OCI-LY1 (cell line): ENCODE results near the gene FOXJ2.

Source experiments
- H2AFZ ChIP-seq: fragments of 200-600 bp; sonication (generic), shearing (Covaris generic); 2 replicates; pipeline ENCODE4 v1.6.0; 2014; ENCODE audit warnings: antibody characterized with exemption, mild to moderate bottlenecking, low read length
- H3F3A ChIP-seq: fragments of 200-600 bp; sonication (generic), shearing (Covaris generic); 2 replicates; pipeline ENCODE4 v1.6.0; 2014; ENCODE audit warnings: mild to moderate bottlenecking, antibody characterized with exemption, low read length, moderate library complexity; ENCODE audit not compliant: insufficient read depth
- H3K27ac ChIP-seq: fragments of 200-600 bp; sonication (generic); 2 replicates; pipeline ENCODE4 v1.5.1; 2014; ENCODE audit warnings: low read length, mixed run types, mild to moderate bottlenecking, low read depth; ENCODE audit not compliant: poor library complexity, severe bottlenecking
- H3K27me3 ChIP-seq: fragments of 200-600 bp; sonication (generic); 2 replicates; pipeline ENCODE4 v1.6.0; 2014; ENCODE audit warnings: antibody characterized with exemption, mild to moderate bottlenecking, low read length, moderate library complexity; ENCODE audit not compliant: insufficient read depth
- H3K36me3 ChIP-seq: fragments of 200-600 bp; sonication (generic); 2 replicates; pipeline ENCODE4 v1.6.1; 2014; ENCODE audit warnings: mild to moderate bottlenecking, antibody characterized with exemption, low read length, moderate library complexity, mixed read lengths; ENCODE audit not compliant: insufficient read depth
- H3K4me1 ChIP-seq: fragments of 200-600 bp; sonication (generic); 2 replicates; pipeline ENCODE4 v1.5.1; 2014; ENCODE audit warnings: mild to moderate bottlenecking, low read length, moderate library complexity; ENCODE audit not compliant: insufficient read depth, severe bottlenecking
- H3K4me2 ChIP-seq: fragments of 200-600 bp; sonication (generic), shearing (Covaris generic); 2 replicates; pipeline ENCODE4 v1.6.1; 2014; ENCODE audit warnings: low read length
- H3K4me3 ChIP-seq: fragments of 200-600 bp; sonication (generic); 2 replicates; pipeline ENCODE4 v1.5.1; 2014; ENCODE audit warnings: low read length, low read depth, mild to moderate bottlenecking, mixed read lengths; ENCODE audit not compliant: poor library complexity, severe bottlenecking
- H3K79me2 ChIP-seq: fragments of 200-600 bp; shearing (Covaris generic); 2 replicates; pipeline ENCODE4 v1.6.1; 2016; ENCODE audit warnings: mixed run types, low read length, mixed read lengths; ENCODE audit not compliant: insufficient read depth
- H3K9ac ChIP-seq: fragments of 200-600 bp; sonication (generic), shearing (Covaris generic); 2 replicates; pipeline ENCODE4 v1.6.1; 2014; ENCODE audit warnings: mild to moderate bottlenecking, low read length, mixed read lengths
- H3K9me2 ChIP-seq: fragments of 200-600 bp; sonication (generic), shearing (Covaris generic); 2 replicates; pipeline ENCODE4 v1.6.1; 2014; ENCODE audit warnings: low read depth, mild to moderate bottlenecking, low read length, mixed read lengths
- H3K9me3 ChIP-seq: fragments of 200-600 bp; shearing (Covaris generic); 2 replicates; pipeline ENCODE4 v1.6.1; 2014; ENCODE audit warnings: low read length, mixed read lengths
- H4K20me1 ChIP-seq: fragments of 200-600 bp; sonication (generic), shearing (Covaris generic); 2 replicates; pipeline ENCODE4 v1.6.0; 2016; ENCODE audit warnings: mild to moderate bottlenecking, low read length; ENCODE audit not compliant: insufficient read depth
- EZH2 ChIP-seq: fragments of 200-600 bp; sonication (generic), shearing (Covaris generic); IDR thresholded peaks from 2 replicates; pipeline ENCODE4 v1.8.0; 2017; ENCODE audit warnings: borderline replicate concordance, mixed run types, mild to moderate bottlenecking, antibody characterized with exemption, low read length, moderate library complexity, mixed read lengths
- TF ChIP-seq, protein P1 (sequence below): fragments of 200-600 bp; sonication (generic), shearing (Covaris generic); IDR thresholded peaks from 2 replicates; pipeline ENCODE4 v1.5.1; 2017; ENCODE audit warnings: mild to moderate bottlenecking, antibody characterized with exemption, low read length, moderate library complexity, mixed read lengths

The FOXJ2 gene

DNA sequence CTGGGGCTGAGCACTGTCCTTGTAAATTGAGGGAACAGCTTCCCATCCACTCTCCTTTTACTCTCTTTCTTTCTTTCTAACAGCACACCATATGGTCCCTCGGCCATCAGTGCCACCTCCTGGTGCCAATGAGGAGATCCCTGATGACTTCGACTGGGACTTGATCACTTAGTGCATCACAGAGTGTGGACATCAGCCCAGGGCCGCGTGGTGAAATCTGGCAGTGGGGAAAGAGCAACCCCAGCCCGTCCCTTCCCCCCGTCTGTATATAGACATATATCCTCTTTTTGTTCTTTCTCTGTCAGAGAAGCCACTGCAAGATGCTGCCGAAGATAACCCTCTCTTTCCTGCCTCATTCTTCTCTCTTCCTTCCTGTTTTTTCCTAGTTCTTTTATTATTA is 20.2 kb downstream of the FOXJ2 start:
- no peak overlapping the region for H3K4me2 ChIP-seq
- H3K79me2 ChIP-seq, result no peaks in the 10 kb centered on the region
- no peaks in the 10 kb centered on the region; the same call in 1 of the 2 replicates for H4K20me1 ChIP-seq
- H3F3A ChIP-seq, result no peaks in the 10 kb centered on the region
- no peaks in the 10 kb centered on the region for H3K9me3 ChIP-seq
- no peak overlapping the region for H3K9ac ChIP-seq
- 0 out of 2 replicates have a peak, but pooled peaks cover 6% of the 10 kb centered on the region for H3K36me3 ChIP-seq
- H3K4me1 ChIP-seq, result no peaks in the 10 kb centered on the region
- no peak overlapping the region for H2AFZ ChIP-seq
- no peaks in the 10 kb centered on the region for H3K9me2 ChIP-seq
- TF ChIP-seq, protein P1, sequence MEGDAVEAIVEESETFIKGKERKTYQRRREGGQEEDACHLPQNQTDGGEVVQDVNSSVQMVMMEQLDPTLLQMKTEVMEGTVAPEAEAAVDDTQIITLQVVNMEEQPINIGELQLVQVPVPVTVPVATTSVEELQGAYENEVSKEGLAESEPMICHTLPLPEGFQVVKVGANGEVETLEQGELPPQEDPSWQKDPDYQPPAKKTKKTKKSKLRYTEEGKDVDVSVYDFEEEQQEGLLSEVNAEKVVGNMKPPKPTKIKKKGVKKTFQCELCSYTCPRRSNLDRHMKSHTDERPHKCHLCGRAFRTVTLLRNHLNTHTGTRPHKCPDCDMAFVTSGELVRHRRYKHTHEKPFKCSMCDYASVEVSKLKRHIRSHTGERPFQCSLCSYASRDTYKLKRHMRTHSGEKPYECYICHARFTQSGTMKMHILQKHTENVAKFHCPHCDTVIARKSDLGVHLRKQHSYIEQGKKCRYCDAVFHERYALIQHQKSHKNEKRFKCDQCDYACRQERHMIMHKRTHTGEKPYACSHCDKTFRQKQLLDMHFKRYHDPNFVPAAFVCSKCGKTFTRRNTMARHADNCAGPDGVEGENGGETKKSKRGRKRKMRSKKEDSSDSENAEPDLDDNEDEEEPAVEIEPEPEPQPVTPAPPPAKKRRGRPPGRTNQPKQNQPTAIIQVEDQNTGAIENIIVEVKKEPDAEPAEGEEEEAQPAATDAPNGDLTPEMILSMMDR, result no peak
- H3K4me3 ChIP-seq, result no peak overlapping the region
- H3K27ac ChIP-seq, result no peak overlapping the region
- H3K27me3 ChIP-seq, result no peaks in the 10 kb centered on the region

DNA sequence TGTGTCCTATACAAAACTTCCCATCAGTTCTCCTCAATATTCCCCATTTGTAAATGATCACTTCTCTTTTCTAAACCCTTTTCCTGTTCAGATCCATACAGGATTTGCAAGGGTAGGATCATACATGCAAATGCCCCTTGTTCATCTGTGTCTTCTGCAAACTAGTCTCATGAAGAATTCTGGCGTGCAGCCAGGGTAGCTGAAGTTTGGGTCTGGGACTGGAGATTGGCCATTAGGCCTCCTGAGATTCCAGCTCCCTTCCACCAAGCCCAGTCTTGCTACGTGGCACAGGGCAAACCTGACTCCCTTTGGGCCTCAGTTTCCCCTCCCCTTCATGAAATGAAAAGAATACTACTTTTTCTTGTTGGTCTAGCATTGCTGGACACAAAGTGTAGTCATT is 22.3 kb downstream of the FOXJ2 start:
- H3F3A ChIP-seq, result no peaks in the 10 kb centered on the region
- no peaks in the 10 kb centered on the region for H3K36me3 ChIP-seq
- TF ChIP-seq EZH2, result no peak
- TF ChIP-seq, protein P1, result no peak
- H3K27ac ChIP-seq, result no peak overlapping the region
- H3K9me2 ChIP-seq, result no peaks in the 10 kb centered on the region
- no peak overlapping the region for H3K4me2 ChIP-seq
- no peaks in the 10 kb centered on the region for H3K4me1 ChIP-seq
- no peaks in the 10 kb centered on the region; the same call in 1 of the 2 replicates for H4K20me1 ChIP-seq
- H3K4me3 ChIP-seq, result no peak overlapping the region
- H3K9me3 ChIP-seq, result no peaks in the 10 kb centered on the region
- no peak overlapping the region for H2AFZ ChIP-seq
- no peak overlapping the region for H3K9ac ChIP-seq
- no peaks in the 10 kb centered on the region for H3K79me2 ChIP-seq
- H3K27me3 ChIP-seq, result no peaks in the 10 kb centered on the region

DNA sequence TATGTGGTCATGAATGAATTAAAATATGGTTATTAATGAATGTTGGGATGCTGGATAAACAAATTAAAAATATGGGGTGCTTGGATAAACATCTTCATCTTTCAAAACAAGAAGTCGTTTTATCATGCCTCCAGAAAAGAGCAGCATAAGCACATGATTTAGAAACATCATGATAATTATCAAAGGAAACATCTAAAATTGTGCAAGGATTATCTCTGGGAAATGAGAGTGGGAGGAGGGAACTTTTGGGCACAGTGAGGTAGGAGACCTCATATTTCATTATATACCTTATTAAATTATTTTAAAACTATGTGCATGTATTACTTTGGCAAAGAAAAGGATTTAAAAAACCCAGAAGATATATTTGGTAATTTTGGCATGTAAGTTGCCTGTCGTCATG is 24.8 kb downstream of the FOXJ2 start:
- H3K4me2 ChIP-seq, result no peak overlapping the region
- no peak overlapping the region for H3K27ac ChIP-seq
- H3K4me1 ChIP-seq, result no peaks in the 10 kb centered on the region
- H3K4me3 ChIP-seq, result no peak overlapping the region
- no peaks in the 10 kb centered on the region; the same call in 1 of the 2 replicates for H4K20me1 ChIP-seq
- no peaks in the 10 kb centered on the region for H3K79me2 ChIP-seq
- H2AFZ ChIP-seq, result no peak overlapping the region
- H3K9ac ChIP-seq, result no peak overlapping the region
- H3F3A ChIP-seq, result no peaks in the 10 kb centered on the region
- H3K27me3 ChIP-seq, result no peaks in the 10 kb centered on the region
- TF ChIP-seq, protein P1, result no peak
- no peak for TF ChIP-seq EZH2
- no peaks in the 10 kb centered on the region for H3K36me3 ChIP-seq
- H3K9me2 ChIP-seq, result no peaks in the 10 kb centered on the region
- H3K9me3 ChIP-seq, result no peaks in the 10 kb centered on the region
